Endothelial cell of umbilical vein (primary cell): Measurements from ENCODE around the gene TMEM267.

Source experiments
- EZH2 ChIP-seq: IDR thresholded peaks from 2 replicates; pipeline ENCODE4 v1.6.1; 2012; ENCODE audit warnings: borderline replicate concordance, low read depth, mild to moderate bottlenecking, moderate library complexity, low read length, inconsistent platforms; ENCODE audit not compliant: severe bottlenecking
- POLR2AphosphoS5 ChIP-seq: IDR thresholded peaks from 2 replicates; pipeline ENCODE4 v1.6.1; 2012; ENCODE audit warnings: low read depth, mild to moderate bottlenecking, control low read depth, low read length, moderate library complexity; ENCODE audit not compliant: insufficient read depth

GRCh38 chr5:43433382-43433781 lies 50.3 kb downstream of the TMEM267 start:
- TF ChIP-seq POLR2AphosphoS5 (no peak), EZH2 (no peak)
